ENCODE data around the gene COPS9.

Gene COPS9

GRCh38 chr2:240136671-240137292, 677 bp upstream of the COPS9 start:
- Mint-ChIP-seq H3K27ac (peak overlapping the region; percentile 95 to 96), H3K4me1 (peaks cover 44% of the 10 kb centered on the region), H3K4me3 (peak overlapping the region; percentile 94 to 99), H3K27me3 (no peaks in the 10 kb centered on the region), H3K9me3 (no peaks in the 10 kb centered on the region)
- DNase-seq (peak in 1 of 2 donors; percentile 24), ATAC-seq (peak; percentile 42)

GRCh38 chr2:240135706-240136012, 446 bp downstream of the COPS9 start:
- Mint-ChIP-seq H3K27me3 (no peaks in the 10 kb centered on the region), H3K4me3 (peak overlapping the region; percentile 94 to 99), H3K4me1 (peaks cover 44% of the 10 kb centered on the region), H3K9me3 (no peaks in the 10 kb centered on the region), H3K27ac (peak overlapping the region; percentile 95 to 96)
- ATAC-seq = peak; percentile 41
- DNase-seq = no peak

GRCh38 chr2:240134956-240135520, 1.1 kb downstream of the COPS9 start:
- no peaks in the 10 kb centered on the region for H3K27me3 Mint-ChIP-seq
- H3K9me3 Mint-ChIP-seq = no peaks in the 10 kb centered on the region
- DNase-seq (no peak), ATAC-seq (no peak)
- H3K4me1 Mint-ChIP-seq = peaks cover 44% of the 10 kb centered on the region
- peak overlapping the region; percentile 95 to 96 for H3K27ac Mint-ChIP-seq
- H3K4me3 Mint-ChIP-seq = peak overlapping the region; percentile 94 to 99

GRCh38 chr2:240134466-240134865, 1.6 kb downstream of the COPS9 start:
- Mint-ChIP-seq H3K9me3 (no peaks in the 10 kb centered on the region), H3K27me3 (no peaks in the 10 kb centered on the region), H3K4me3 (peak overlapping the region; percentile 94 to 99), H3K4me1 (peaks cover 44% of the 10 kb centered on the region), H3K27ac (peak overlapping the region; percentile 77 to 96)
- ATAC-seq (no peak), DNase-seq (no peak)

GRCh38 chr2:240133401-240133800, 2.7 kb downstream of the COPS9 start:
- Mint-ChIP-seq H3K27me3 (no peaks in the 10 kb centered on the region), H3K4me1 (peaks cover 44% of the 10 kb centered on the region), H3K4me3 (no peak overlapping the region), H3K9me3 (no peaks in the 10 kb centered on the region), H3K27ac (peak overlapping the region; percentile 74 to 87)
- DNase-seq (no peak), ATAC-seq (no peak)

- no peaks in the 10 kb centered on the region for H3K9me3 Mint-ChIP-seq
- H3K27ac Mint-ChIP-seq = no peak overlapping the region
- peaks cover 44% of the 10 kb centered on the region for H3K4me1 Mint-ChIP-seq
- ATAC-seq = no peak
- no peak overlapping the region for H3K4me3 Mint-ChIP-seq
- no peak for DNase-seq
- no peaks in the 10 kb centered on the region for H3K27me3 Mint-ChIP-seq
These were observed 3.5 kb downstream of the COPS9 start for GRCh38 chr2:240132651-240132980.

DNA sequence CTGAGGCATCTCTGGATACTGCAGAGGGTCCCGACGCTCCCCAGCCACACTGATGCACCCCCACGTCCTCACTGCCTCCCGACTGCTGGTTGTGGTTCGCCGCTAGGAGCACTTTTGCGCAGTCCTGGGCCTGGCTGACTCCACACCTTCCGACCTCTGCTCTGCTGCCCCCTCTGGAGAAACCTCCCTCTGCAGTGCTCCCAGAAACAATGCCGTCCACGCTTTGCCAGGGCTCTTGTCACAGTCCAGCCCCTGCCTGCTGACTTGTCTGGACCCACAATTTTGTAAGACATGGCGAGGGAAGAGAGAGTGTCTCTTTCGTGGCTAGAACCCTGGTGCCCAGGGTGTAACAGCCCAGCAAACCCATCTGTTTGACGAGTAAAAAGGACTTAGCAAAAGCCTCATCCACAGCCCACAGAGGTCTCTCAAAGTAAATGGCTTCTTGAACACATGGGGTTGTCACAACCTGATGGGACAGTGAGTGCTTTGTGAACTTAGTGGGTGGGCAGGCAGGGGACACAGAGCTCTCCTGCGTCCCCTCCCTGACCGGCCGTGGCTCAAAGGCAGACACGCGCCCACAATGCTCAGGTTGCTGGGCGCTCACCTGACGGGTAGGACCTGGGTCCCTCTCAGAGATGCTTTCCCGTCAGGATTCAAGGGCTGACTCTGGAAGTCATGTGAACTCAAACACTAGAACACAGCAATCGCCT, 4.0 kb downstream of the COPS9 start:
- Mint-ChIP-seq H3K27me3 (no peaks in the 10 kb centered on the region), H3K4me1 (peaks cover 40% of the 10 kb centered on the region), H3K27ac (no peak overlapping the region), H3K4me3 (no peak overlapping the region), H3K9me3 (no peaks in the 10 kb centered on the region)
- ATAC-seq (no peak), DNase-seq (no peak)

DNA sequence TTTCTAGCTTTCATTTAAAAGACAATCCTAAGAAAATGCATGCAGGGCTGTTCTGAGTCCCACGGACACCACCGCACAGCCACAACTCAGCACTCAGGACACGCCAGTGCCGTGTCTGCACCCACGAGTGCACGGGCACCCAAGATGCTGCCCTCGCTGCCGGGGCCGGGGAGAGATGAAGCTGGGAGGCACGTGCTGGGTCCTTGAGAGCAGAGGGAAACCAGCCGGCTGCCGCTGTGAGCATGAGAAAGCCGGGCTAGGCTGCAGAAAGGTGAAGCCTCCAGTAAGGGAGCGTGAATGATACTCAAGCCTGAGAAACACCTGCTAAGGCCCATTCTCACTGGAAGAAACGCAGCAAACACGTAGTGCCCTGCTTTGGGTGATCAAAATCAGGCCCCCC, 4.8 kb downstream of the COPS9 start:
- ATAC-seq = no peak
- no peaks in the 10 kb centered on the region for H3K27me3 Mint-ChIP-seq
- peaks cover 33% of the 10 kb centered on the region for H3K4me1 Mint-ChIP-seq
- no peak overlapping the region for H3K27ac Mint-ChIP-seq
- no peak overlapping the region for H3K4me3 Mint-ChIP-seq
- no peak for DNase-seq
- no peaks in the 10 kb centered on the region for H3K9me3 Mint-ChIP-seq

DNA sequence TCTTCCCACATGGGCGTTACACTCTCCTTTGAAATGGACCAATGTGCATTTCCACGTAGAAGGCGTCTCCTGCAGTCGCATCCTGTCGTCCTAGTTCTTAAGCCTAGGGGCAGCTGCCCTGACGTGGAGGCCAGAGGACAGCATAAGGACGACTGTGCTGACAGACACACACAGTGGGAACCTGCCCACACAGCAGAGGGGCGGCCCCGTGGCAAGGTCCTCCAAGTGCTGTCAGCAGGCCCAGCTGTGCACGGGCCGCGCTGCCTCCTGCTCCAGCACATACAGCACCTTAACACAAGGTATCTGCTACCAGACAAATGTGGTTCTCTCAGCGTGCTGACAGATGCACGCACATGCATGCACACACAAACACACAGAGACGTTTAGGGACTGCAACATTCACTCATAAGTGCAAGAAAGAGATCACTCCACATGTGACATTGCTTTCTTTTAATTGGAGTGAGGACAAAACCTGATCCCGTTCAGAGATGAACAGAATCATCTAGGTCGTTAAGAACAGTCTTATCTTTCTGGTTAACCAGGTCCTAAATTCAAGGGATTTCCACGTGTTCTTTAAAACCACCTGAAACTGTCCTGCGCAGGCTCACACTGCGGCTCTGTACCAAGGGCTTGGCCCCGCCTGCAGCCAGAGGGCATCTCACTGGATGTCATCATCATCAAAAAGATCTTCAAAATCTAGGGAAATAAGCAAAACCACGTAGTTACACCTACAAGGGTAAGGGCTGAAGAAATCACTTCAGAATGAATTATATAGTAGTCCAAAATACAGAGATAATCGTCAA, 5.5 kb downstream of the COPS9 start:
- Mint-ChIP-seq H3K9me3 (no peaks in the 10 kb centered on the region), H3K27ac (no peak overlapping the region), H3K27me3 (no peaks in the 10 kb centered on the region), H3K4me1 (peaks cover 27% of the 10 kb centered on the region), H3K4me3 (no peak overlapping the region)
- no peak for DNase-seq
- ATAC-seq = no peak

- Mint-ChIP-seq H3K27ac (no peak overlapping the region), H3K27me3 (no peaks in the 10 kb centered on the region), H3K4me1 (peaks cover 20% of the 10 kb centered on the region), H3K9me3 (no peaks in the 10 kb centered on the region), H3K4me3 (no peak overlapping the region)
- no peak for DNase-seq
- no peak for ATAC-seq
These were observed 6.2 kb downstream of the COPS9 start for GRCh38 chr2:240129731-240130392.

- no peaks in the 10 kb centered on the region for H3K9me3 Mint-ChIP-seq
- no peak overlapping the region for H3K27ac Mint-ChIP-seq
- peaks cover 14% of the 10 kb centered on the region for H3K4me1 Mint-ChIP-seq
- no peaks in the 10 kb centered on the region for H3K27me3 Mint-ChIP-seq
- DNase-seq (no peak), ATAC-seq (no peak)
- H3K4me3 Mint-ChIP-seq = no peak overlapping the region
These were observed 6.8 kb downstream of the COPS9 start for GRCh38 chr2:240129311-240129710.

GRCh38 chr2:240128608-240129145, 7.4 kb downstream of the COPS9 start:
- Mint-ChIP-seq H3K4me1 (peaks cover 9% of the 10 kb centered on the region), H3K27ac (no peak overlapping the region), H3K27me3 (no peaks in the 10 kb centered on the region), H3K9me3 (no peaks in the 10 kb centered on the region), H3K4me3 (no peak overlapping the region)
- ATAC-seq (no peak), DNase-seq (no peak)

DNA sequence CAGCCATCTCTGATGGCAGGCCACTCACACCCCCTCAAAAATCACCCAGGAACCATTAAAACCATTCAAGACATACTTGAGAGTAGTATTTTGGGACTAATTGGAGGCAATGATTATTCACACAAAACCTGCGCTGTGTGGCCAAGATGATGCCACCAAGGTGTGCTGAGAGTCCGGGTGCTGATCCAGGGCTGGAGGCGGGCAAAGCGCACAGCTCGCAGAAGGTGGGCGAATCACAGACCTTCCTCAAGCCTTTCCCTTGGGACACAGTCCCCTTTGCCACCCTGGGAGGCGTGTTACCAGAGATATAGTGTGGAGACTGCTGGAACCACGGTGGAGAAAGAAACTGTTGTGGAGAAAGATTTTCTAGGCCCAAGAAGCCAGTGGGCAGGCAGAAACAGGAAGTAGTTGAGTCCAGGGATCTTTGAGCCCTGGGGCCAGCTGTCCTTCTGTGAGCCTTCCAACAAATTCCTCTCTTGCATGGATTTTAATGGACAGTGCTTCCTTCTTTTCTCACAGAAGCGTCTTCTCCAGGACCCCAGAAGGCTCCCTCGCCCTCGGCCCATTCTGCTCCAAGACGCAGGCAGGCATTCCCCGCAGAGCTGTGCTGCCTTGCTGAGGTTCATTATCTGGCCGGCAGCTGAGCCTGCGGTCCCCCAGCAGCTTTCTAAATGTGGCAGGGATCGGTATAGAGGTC, 8.0 kb downstream of the COPS9 start:
- Mint-ChIP-seq H3K27me3 (no peaks in the 10 kb centered on the region), H3K4me1 (peaks cover 4% of the 10 kb centered on the region), H3K4me3 (no peak overlapping the region), H3K27ac (no peak overlapping the region), H3K9me3 (no peaks in the 10 kb centered on the region)
- DNase-seq = no peak
- no peak for ATAC-seq

GRCh38 chr2:240127191-240127750, 8.8 kb downstream of the COPS9 start:
- no peak overlapping the region for H3K4me3 Mint-ChIP-seq
- no peaks in the 10 kb centered on the region for H3K4me1 Mint-ChIP-seq
- peak overlapping the region in 1 of 2 donors; percentile 29 for H3K27ac Mint-ChIP-seq
- H3K9me3 Mint-ChIP-seq = no peaks in the 10 kb centered on the region
- ATAC-seq (no peak), DNase-seq (no peak)
- H3K27me3 Mint-ChIP-seq = no peaks in the 10 kb centered on the region

- Mint-ChIP-seq H3K27me3 (no peaks in the 10 kb centered on the region), H3K4me3 (no peak overlapping the region), H3K27ac (no peak overlapping the region), H3K4me1 (peaks cover 1% of the 10 kb centered on the region), H3K9me3 (no peaks in the 10 kb centered on the region)
- ATAC-seq (no peak), DNase-seq (no peak)
These were observed 9.4 kb downstream of the COPS9 start for GRCh38 chr2:240126731-240127130.
